Testis (tissue), 3 donors: Measurements from ENCODE around the gene LCE1B. TPM values are rescaled to one million over a fixed set of nuclear protein-coding genes. Genes with fewer than 3 reads are reported as not detected.

Source experiments
- DNase-seq: peaks from one replicate; pipeline ENCODE4 v3.0.0-alpha.2; 2019
- H3K27ac ChIP-seq, 2 donors: fragments of 200-600 bp; sonication (generic); one replicate each; pipeline ENCODE4 v1.5.1; 2019
- H3K27me3 ChIP-seq: fragments of 200-600 bp; sonication (generic); one replicate; pipeline ENCODE4 v1.5.1; 2019
- H3K36me3 ChIP-seq: fragments of 200-600 bp; sonication (generic); one replicate; pipeline ENCODE4 v1.5.1; 2017; ENCODE audit warnings: low read depth; ENCODE audit errors: missing control alignments
- H3K4me1 ChIP-seq: fragments of 200-600 bp; sonication (generic); one replicate; pipeline ENCODE4 v1.5.1; 2019
- H3K4me3 ChIP-seq, 2 donors: fragments of 200-600 bp; sonication (generic); one replicate each; pipeline ENCODE4 v1.5.1; 2017 to 2019
- H3K9me3 ChIP-seq: fragments of 200-600 bp; sonication (generic); one replicate; pipeline ENCODE4 v1.5.1; 2017
- CTCF ChIP-seq, 3 experiments: fragments of 450-650 bp in 2 of 3; fragments of 200-600 bp in 1 of 3; sonication (generic) in 1 of 3; IDR thresholded peaks; one replicate each; pipeline ENCODE4 v1.5.1; 2016 to 2019; ENCODE audit warnings: antibody characterized with exemption in 3 of 3, mild to moderate bottlenecking in 2 of 3, moderate library complexity in 1 of 3
- POLR2A ChIP-seq: fragments of 450-650 bp; IDR thresholded peaks from one replicate; pipeline ENCODE4 v1.6.1; 2017; ENCODE audit warnings: antibody characterized with exemption, mild to moderate bottlenecking, moderate library complexity
- WGBS, 2 donors: methylation state at CpG; one replicate each; pipeline ENCODE4 v1.1.5; 2018; 5-methylcytosine and 5-hydroxymethylcytosine counted together
- intact Hi-C: fragments of 100-400 bp; cut with DNase I; formaldehyde crosslinking; loops from one replicate; pipeline ENCODE4 v1.15.1; 2023; ENCODE audit warnings: low total_unique reads
- polyA plus RNA-seq: library from polyadenylated mRNA; stranded (reverse); fragments of 350-450 nt; fragmentation: Illumina TruSeq; extraction: RNeasy Lipid Tissue Mini Kit (QIAGEN cat#74804); gene quantifications from one replicate; pipeline ENCODE4 v1.2.3, GENCODE V29; 2014; ENCODE audit warnings: low read depth, low replicate concordance; ENCODE audit not compliant: insufficient read depth
- total RNA-seq, 2 donors: library from RNA; depleted of rRNA; stranded (reverse); fragments of >200 nt; gene quantifications; one replicate each; pipeline ENCODE4 v1.2.3, GENCODE V29; 2016

LCE1B gene
- total and polyA plus RNA-seq, 3 donors from 2014 or later: not detected

- intact Hi-C loops: no loop called here
- no peaks in the 10 kb centered on the region for H3K4me1 ChIP-seq
- TF ChIP-seq POLR2A (no peak), CTCF (IDR thresholded peaks at IDR 0.05) (no peak)
- no peaks in the 10 kb centered on the region for H3K27me3 ChIP-seq
- H3K27ac ChIP-seq: no peak overlapping the region
- DNase-seq: no peak
- WGBS, 2 donors: 74% methylated on average over 2 to 11 of the region's 11 CpGs
- H3K4me3 ChIP-seq: no peak overlapping the region
- H3K36me3 ChIP-seq: no peaks in the 10 kb centered on the region
- H3K9me3 ChIP-seq: no peaks in the 10 kb centered on the region
Measured at GRCh38 chr1:152776361-152776760, 35.4 kb upstream of the LCE1B start.

GRCh38 chr1:152777510-152778137 is 34.1 kb upstream of the LCE1B start:
- intact Hi-C loops: no loop called here
- no peak for TF ChIP-seq CTCF (IDR thresholded peaks at IDR 0.05)
- TF ChIP-seq POLR2A: no peak
- Histone ChIP-seq H3K4me1 (no peaks in the 10 kb centered on the region), H3K36me3 (no peaks in the 10 kb centered on the region), H3K9me3 (no peaks in the 10 kb centered on the region), H3K4me3 (no peak overlapping the region), H3K27ac (no peak overlapping the region), H3K27me3 (no peaks in the 10 kb centered on the region)
- no peak for DNase-seq
- 58 to 68% methylated on average over 4 of the region's 4 CpGs for WGBS, 2 donors

- intact Hi-C loops: no loop called here
- no peak for TF ChIP-seq CTCF (IDR thresholded peaks at IDR 0.05)
- no peak for TF ChIP-seq POLR2A
- WGBS, 2 donors: 89 to 93% methylated on average over 2 of the region's 2 CpGs
- Histone ChIP-seq H3K4me1 (no peaks in the 10 kb centered on the region), H3K36me3 (no peaks in the 10 kb centered on the region), H3K4me3 (no peak overlapping the region), H3K9me3 (no peaks in the 10 kb centered on the region), H3K27me3 (no peaks in the 10 kb centered on the region), H3K27ac (no peak overlapping the region)
- no peak for DNase-seq
Measured at GRCh38 chr1:152783095-152783494, 28.7 kb upstream of the LCE1B start.

- Histone ChIP-seq H3K27me3 (no peaks in the 10 kb centered on the region), H3K36me3 (no peaks in the 10 kb centered on the region), H3K4me3 (no peak within 1 kb of the TSS), H3K4me1 (no peaks in the 10 kb centered on the region), H3K27ac (no peak within 1 kb of the TSS), H3K9me3 (no peaks in the 10 kb centered on the region)
- no peak for DNase-seq
- TF ChIP-seq POLR2A: no peak
- intact Hi-C loops: no loop called here
- 38 to 67% methylated on average over 2 of the region's 2 CpGs for WGBS, 2 donors
Measured at GRCh38 chr1:152786077-152786476, 25.7 kb upstream of the LCE1B start, which contains the start of gene LCE1E. Gene LCE1E, plus strand, starts transcription at chr1:152786257. Its CDS starts 1,043 bp downstream, at chr1:152787300.

GRCh38 chr1:152795686-152796085 is 16.1 kb upstream of the LCE1B start:
- Histone ChIP-seq H3K36me3 (no peaks in the 10 kb centered on the region), H3K27me3 (no peaks in the 10 kb centered on the region), H3K4me1 (no peaks in the 10 kb centered on the region), H3K27ac (no peak overlapping the region), H3K4me3 (no peak overlapping the region), H3K9me3 (no peaks in the 10 kb centered on the region)
- TF ChIP-seq CTCF (IDR thresholded peaks at IDR 0.05) (no peak), POLR2A (no peak)
- intact Hi-C loops: no loop called here
- no peak for DNase-seq
- 54 to 71% methylated on average over 4 of the region's 4 CpGs for WGBS, 2 donors
